Type B pancreatic cell (in vitro differentiated cells): ENCODE data around the gene UBD. TPM values are rescaled to one million over a fixed set of nuclear protein-coding genes. Genes with fewer than 3 reads are reported as not detected.

Source experiments
- DNase-seq: peaks from one replicate; pipeline ENCODE4 v3.0.0; 2021; ENCODE audit warnings: mixed read lengths; ENCODE audit not compliant: unreplicated experiment; ENCODE audit errors: extremely low spot score
- H3K27ac Mint-ChIP-seq: 2 replicates; pipeline ENCODE4 v1.8.0; 2021; ENCODE audit warnings: mild to moderate bottlenecking, mixed read lengths
- H3K27me3 Mint-ChIP-seq: 2 replicates; pipeline ENCODE4 v1.8.0; 2021; ENCODE audit warnings: mixed read lengths
- H3K36me3 Mint-ChIP-seq: 2 replicates; pipeline ENCODE4 v1.8.0; 2021; ENCODE audit warnings: mixed read lengths
- H3K4me1 Mint-ChIP-seq: one replicate; pipeline ENCODE4 v1.8.0; 2021; ENCODE audit warnings: mixed read lengths; ENCODE audit not compliant: unreplicated experiment
- H3K4me3 Mint-ChIP-seq: 2 replicates; pipeline ENCODE4 v1.8.0; 2021; ENCODE audit warnings: mild to moderate bottlenecking, mixed read lengths
- H3K9me3 Mint-ChIP-seq: 2 replicates; pipeline ENCODE4 v1.8.0; 2021; ENCODE audit warnings: mixed read lengths
- CTCF ChIP-seq: fragments of 200-600 bp; sonication (generic); conservative IDR thresholded peaks from 2 replicates; pipeline ENCODE4 v1.5.0; 2021; ENCODE audit warnings: antibody characterized with exemption, mild to moderate bottlenecking
- total RNA-seq: library from RNA; stranded (reverse); gene quantifications from 2 replicates; pipeline ENCODE4 v1.2.1, GENCODE V29; 2021; ENCODE audit warnings: low replicate concordance

Gene UBD
- total RNA-seq, 1 donor from 2014 or later: 12.6 TPM

DNA sequence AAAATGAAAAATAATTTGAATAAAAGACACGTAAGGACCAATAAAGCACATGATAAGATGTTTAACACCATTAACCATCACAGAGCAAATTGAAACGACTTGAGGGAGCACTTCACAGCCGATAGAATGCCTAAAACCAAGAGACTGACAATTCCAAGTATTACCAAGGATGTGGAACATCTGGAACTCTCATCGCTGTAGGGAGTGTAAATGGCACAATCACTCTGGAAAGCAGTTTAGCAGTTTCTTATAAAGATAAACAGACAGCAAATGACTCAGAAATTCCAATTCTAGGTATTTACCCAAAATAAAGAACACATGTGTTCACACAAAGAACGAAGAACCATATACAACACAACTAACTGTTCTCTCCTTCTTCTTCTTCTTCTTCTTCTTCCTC lies 8.5 kb upstream of the UBD start:
- Mint-ChIP-seq H3K27me3 (peaks cover 47% of the 10 kb centered on the region), H3K4me3 (no peak overlapping the region), H3K36me3 (no peaks in the 10 kb centered on the region), H3K9me3 (no peaks in the 10 kb centered on the region), H3K27ac (no peak overlapping the region), H3K4me1 (no peaks in the 10 kb centered on the region)
- no peak for DNase-seq
- TF ChIP-seq CTCF: no peak

DNA sequence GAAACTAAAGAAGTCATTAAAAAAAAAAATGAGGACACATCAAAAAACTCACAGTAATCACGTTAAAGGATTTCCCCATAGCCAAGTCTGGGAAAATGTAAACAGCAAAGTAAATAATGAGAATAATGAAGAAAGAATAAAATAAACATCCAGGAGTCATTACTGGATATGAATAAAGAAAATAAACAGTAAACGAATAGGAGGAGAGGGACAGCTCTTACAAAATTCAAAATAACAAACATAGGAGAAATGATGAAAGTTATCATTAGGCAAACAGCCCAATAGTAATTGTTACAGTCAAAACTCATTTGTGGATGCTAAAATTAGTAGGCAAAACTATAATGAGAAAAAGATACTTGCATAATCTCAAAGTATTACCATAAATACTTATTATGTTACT lies 8.0 kb upstream of the UBD start:
- Mint-ChIP-seq H3K27me3 (peaks cover 51% of the 10 kb centered on the region), H3K9me3 (no peaks in the 10 kb centered on the region), H3K36me3 (no peaks in the 10 kb centered on the region), H3K27ac (no peak overlapping the region), H3K4me3 (no peak overlapping the region), H3K4me1 (no peaks in the 10 kb centered on the region)
- DNase-seq: no peak
- no peak for TF ChIP-seq CTCF

DNA sequence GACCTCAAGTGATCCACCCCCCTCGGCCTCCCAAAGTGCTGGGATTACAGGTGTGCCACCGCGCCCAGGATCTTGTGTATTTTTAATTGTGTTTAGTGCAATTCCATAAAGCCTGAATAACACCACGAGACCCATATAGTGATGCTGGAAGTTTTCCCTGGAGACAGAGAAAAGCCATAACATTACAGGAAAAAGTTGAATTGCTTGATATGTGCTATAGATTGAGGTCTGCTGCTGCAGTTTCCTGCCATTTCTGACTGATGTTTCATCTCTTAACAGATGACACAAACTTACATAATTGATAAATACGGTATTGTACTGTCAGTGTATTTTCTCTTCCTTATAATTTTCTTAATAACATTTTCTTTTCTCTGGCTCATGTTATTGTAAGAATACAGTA lies 7.3 kb upstream of the UBD start:
- H3K4me3 Mint-ChIP-seq: no peak overlapping the region
- H3K27me3 Mint-ChIP-seq: peaks cover 47% of the 10 kb centered on the region
- no peak overlapping the region for H3K27ac Mint-ChIP-seq
- TF ChIP-seq CTCF: no peak
- no peaks in the 10 kb centered on the region for H3K9me3 Mint-ChIP-seq
- DNase-seq: no peak
- H3K36me3 Mint-ChIP-seq: no peaks in the 10 kb centered on the region
- no peaks in the 10 kb centered on the region for H3K4me1 Mint-ChIP-seq

GRCh38 chr6:29564875-29565274 lies 5.3 kb upstream of the UBD start:
- peaks cover 47% of the 10 kb centered on the region for H3K27me3 Mint-ChIP-seq
- peaks cover under 1% of the 10 kb centered on the region for H3K4me1 Mint-ChIP-seq
- H3K4me3 Mint-ChIP-seq: no peak overlapping the region
- no peaks in the 10 kb centered on the region for H3K9me3 Mint-ChIP-seq
- no peaks in the 10 kb centered on the region for H3K36me3 Mint-ChIP-seq
- no peak for TF ChIP-seq CTCF
- no peak overlapping the region for H3K27ac Mint-ChIP-seq
- no peak for DNase-seq

DNA sequence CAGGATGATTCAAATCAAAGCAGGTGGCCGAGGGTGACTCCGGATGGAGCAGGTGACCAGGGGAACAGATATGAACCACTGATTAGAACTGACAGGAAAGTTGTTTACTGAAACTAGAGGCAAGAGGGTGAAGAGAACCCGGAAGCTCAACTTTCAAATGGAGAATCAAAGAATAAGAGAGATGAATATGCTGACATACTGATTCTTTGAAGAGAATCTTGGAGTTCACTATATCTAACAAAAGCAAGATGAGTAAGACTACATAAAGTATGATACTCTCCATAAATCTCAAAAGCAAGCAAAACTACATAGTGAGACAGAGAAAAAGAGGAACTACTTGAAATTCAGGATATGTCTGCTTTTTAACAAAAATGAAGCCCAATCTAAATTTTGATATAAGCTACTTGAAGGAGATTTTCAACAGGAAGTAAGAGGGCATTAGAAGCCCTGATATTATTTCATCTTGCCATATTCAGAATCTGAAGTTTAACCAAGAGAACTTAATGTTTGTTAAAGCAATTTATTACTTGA lies 4.0 kb upstream of the UBD start:
- H3K27me3 Mint-ChIP-seq: peaks cover 56% of the 10 kb centered on the region
- DNase-seq: no peak
- peaks cover 6% of the 10 kb centered on the region for H3K4me1 Mint-ChIP-seq
- no peaks in the 10 kb centered on the region for H3K36me3 Mint-ChIP-seq
- H3K4me3 Mint-ChIP-seq: no peak overlapping the region
- peak overlapping the region; percentile 67 for H3K27ac Mint-ChIP-seq
- no peaks in the 10 kb centered on the region for H3K9me3 Mint-ChIP-seq
- no peak for TF ChIP-seq CTCF

- peaks cover 6% of the 10 kb centered on the region for H3K4me1 Mint-ChIP-seq
- H3K36me3 Mint-ChIP-seq: no peaks in the 10 kb centered on the region
- DNase-seq: no peak
- no peak for TF ChIP-seq CTCF
- peaks cover 63% of the 10 kb centered on the region for H3K27me3 Mint-ChIP-seq
- H3K4me3 Mint-ChIP-seq: no peak overlapping the region
- H3K9me3 Mint-ChIP-seq: no peaks in the 10 kb centered on the region
- no peak overlapping the region for H3K27ac Mint-ChIP-seq
Observed at GRCh38 chr6:29561606-29562181, 2.2 kb upstream of the UBD start.
